Pancreas (tissue), 10 donors: ENCODE results near the gene IL17RD. TPM values are rescaled to one million over a fixed set of nuclear protein-coding genes. Genes with fewer than 3 reads are reported as not detected.

Source experiments
- ATAC-seq, 4 donors: fragments of 200-7000 bp; cut with Tn5 transposase; one replicate each; pipeline versions ENCODE4 v1.8.0 to v1.9.1; 2020; ENCODE audit warnings: mild to moderate bottlenecking in 4 of 4, moderate library complexity in 4 of 4
- DNase-seq, 6 donors: peaks; one replicate each; pipeline ENCODE4 v3.0.0-alpha.2; 2020
- FAIRE-seq: peaks from 2 replicates; lab custom pipeline; 2012; peaks lifted over from hg19 to GRCh38; lab: Jason Lieb, UNC
- H3K27ac ChIP-seq, 4 donors: fragments of 200-600 bp; sonication (generic); 1 replicate in 3 of 4; 2 replicates in 1 of 4; pipeline versions ENCODE4 v1.5.0 to v1.8.0; 2020
- H3K27me3 ChIP-seq, 4 donors: fragments of 200-600 bp; one replicate each; pipeline ENCODE4 v1.8.0; 2021
- H3K36me3 ChIP-seq, 3 donors: fragments of 200-600 bp; sonication (generic) in 1 of 3; one replicate each; pipeline versions ENCODE4 v1.5.0 to v1.8.0; 2020 to 2021
- H3K4me1 ChIP-seq, 3 donors: fragments of 200-600 bp; one replicate each; pipeline ENCODE4 v1.8.0; 2021
- H3K4me3 ChIP-seq, 4 donors: fragments of 200-600 bp; sonication (generic) in 2 of 4; one replicate each; pipeline versions ENCODE4 v1.5.0 to v1.8.0; 2020 to 2021
- H3K9me3 ChIP-seq, 4 donors: fragments of 200-600 bp; one replicate each; pipeline ENCODE4 v1.8.0; 2021
- WGBS, 2 donors: extraction: QIAGEN DNeasy Blood & Tissue Kit; methylation state at CpG; one replicate each; pipeline ENCODE4 v1.1.7; 2013; 5-methylcytosine and 5-hydroxymethylcytosine counted together
- intact Hi-C, 3 donors: fragments of 100-400 bp; cut with DNase I; formaldehyde crosslinking; loops; one replicate each; pipeline versions ENCODE4 v1.11.1 to v1.14.2; 2022
- polyA plus RNA-seq, 2 donors: library from polyadenylated mRNA; stranded (reverse); fragments of 200-250 nt; gene quantifications; one replicate each; pipeline ENCODE4 v1.2.3, GENCODE V29; 2013
- total RNA-seq, 6 donors: library from RNA; stranded (reverse); fragmentation: NEBNext Ultra II Directional in 4 of 6; extraction: Animal tissue kit (Norgen Biotek cat#: 25700) in 4 of 6; gene quantifications; one replicate each; pipeline versions ENCODE4 v1.2.1 to v1.2.4, GENCODE V29; 2021 to 2023
- TF ChIP-seq, protein P1 (sequence below), 4 donors: fragments of 200-600 bp; sonication (generic) in 3 of 4; IDR thresholded peaks; one replicate each; pipeline versions ENCODE4 v1.5.0 to v1.8.0; 2021; ENCODE audit warnings: antibody characterized with exemption in 4 of 4
- donor health status: healthy with polysubstance abuse.
- donor health status: DM: no; HTN: no; CAD: no; lungs with moderate emphysema.
- donor health status: DM: no; HTN: no; CAD: no.
- donor health status: control.
- donor health status: control.
- donor health status: Bipolar disorder and iron deficiency.
- donor health status: DM: yes; HTN: yes; CAD: no.
- donor health status: DM: no; HTN: no; CAD: no.
- donor health status: DM: no; HTN: no; CAD: no.
- donor health status: DM: yes; HTN: yes; CAD: no.

The IL17RD gene
- total and polyA plus RNA-seq, 8 donors, result 0.42 to 3.9 (median 1.9) TPM

- WGBS, 2 donors, result 76 to 88% methylated on average over 3 of the region's 3 CpGs
- no peaks in the 10 kb centered on the region for H3K36me3 ChIP-seq
- H3K27ac ChIP-seq, result no peak overlapping the region
- no peaks in the 10 kb centered on the region for H3K27me3 ChIP-seq
- TF ChIP-seq, protein P1, sequence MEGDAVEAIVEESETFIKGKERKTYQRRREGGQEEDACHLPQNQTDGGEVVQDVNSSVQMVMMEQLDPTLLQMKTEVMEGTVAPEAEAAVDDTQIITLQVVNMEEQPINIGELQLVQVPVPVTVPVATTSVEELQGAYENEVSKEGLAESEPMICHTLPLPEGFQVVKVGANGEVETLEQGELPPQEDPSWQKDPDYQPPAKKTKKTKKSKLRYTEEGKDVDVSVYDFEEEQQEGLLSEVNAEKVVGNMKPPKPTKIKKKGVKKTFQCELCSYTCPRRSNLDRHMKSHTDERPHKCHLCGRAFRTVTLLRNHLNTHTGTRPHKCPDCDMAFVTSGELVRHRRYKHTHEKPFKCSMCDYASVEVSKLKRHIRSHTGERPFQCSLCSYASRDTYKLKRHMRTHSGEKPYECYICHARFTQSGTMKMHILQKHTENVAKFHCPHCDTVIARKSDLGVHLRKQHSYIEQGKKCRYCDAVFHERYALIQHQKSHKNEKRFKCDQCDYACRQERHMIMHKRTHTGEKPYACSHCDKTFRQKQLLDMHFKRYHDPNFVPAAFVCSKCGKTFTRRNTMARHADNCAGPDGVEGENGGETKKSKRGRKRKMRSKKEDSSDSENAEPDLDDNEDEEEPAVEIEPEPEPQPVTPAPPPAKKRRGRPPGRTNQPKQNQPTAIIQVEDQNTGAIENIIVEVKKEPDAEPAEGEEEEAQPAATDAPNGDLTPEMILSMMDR (IDR thresholded peaks at IDR 0.05), result no peak
- H3K9me3 ChIP-seq, result no peaks in the 10 kb centered on the region
- DNase-seq (no peak), ATAC-seq (no peak), FAIRE-seq (no peak)
- H3K4me3 ChIP-seq, result no peak overlapping the region
- H3K4me1 ChIP-seq, result no peaks in the 10 kb centered on the region
- intact Hi-C loops, result no loop called here
Observed at GRCh38 chr3:57151749-57152148, 13.4 kb downstream of the IL17RD start.

- TF ChIP-seq, protein P1 (IDR thresholded peaks at IDR 0.05), result no peak
- H3K27me3 ChIP-seq, result no peaks in the 10 kb centered on the region
- FAIRE-seq (no peak), DNase-seq (no peak), ATAC-seq (no peak)
- intact Hi-C loops, result no loop called here
- no peaks in the 10 kb centered on the region for H3K4me1 ChIP-seq
- no peaks in the 10 kb centered on the region for H3K9me3 ChIP-seq
- H3K27ac ChIP-seq, result no peak overlapping the region
- no peak overlapping the region for H3K4me3 ChIP-seq
- WGBS, 2 donors, result 73 to 81% methylated on average over 2 of the region's 2 CpGs
- H3K36me3 ChIP-seq, result no peaks in the 10 kb centered on the region
Observed at GRCh38 chr3:57151021-57151449, 14.1 kb downstream of the IL17RD start.

- DNase-seq (no peak), ATAC-seq (no peak)
Observed at GRCh38 chr3:57150113-57150581, 15.0 kb downstream of the IL17RD start.

DNA sequence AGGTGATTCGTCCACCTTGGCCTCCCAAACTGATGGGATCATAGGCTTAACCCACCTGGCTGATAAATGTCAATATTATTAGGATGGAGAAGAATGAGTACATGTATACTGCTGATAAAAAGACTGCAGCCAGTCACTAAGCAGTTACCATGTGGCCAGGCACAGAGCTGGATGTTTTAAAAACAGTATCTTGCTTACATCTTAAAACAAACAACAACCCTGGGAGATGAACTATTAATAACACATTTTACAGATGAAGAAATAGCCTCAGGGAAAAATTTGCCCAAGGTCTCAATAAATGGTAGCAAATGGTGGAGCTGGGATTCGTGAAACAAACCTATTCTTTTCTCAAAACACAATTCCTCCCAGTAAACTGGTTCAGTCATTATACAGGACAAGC is 18.1 kb downstream of the IL17RD start:
- DNase-seq (no peak), FAIRE-seq (no peak), ATAC-seq (no peak)
- H3K27ac ChIP-seq, result no peak overlapping the region
- no peaks in the 10 kb centered on the region for H3K9me3 ChIP-seq
- WGBS, 2 donors, result 51 to 58% methylated on average over 2 of the region's 2 CpGs
- H3K4me1 ChIP-seq, result no peaks in the 10 kb centered on the region
- intact Hi-C loops, result no loop called here
- no peaks in the 10 kb centered on the region for H3K27me3 ChIP-seq
- TF ChIP-seq, protein P1 (IDR thresholded peaks at IDR 0.05), result no peak
- H3K4me3 ChIP-seq, result no peak overlapping the region
- H3K36me3 ChIP-seq, result no peaks in the 10 kb centered on the region

More at GRCh38 chr3:57150113-57150581, 15.0 kb downstream of the IL17RD start:
- intact Hi-C loops, result no loop called here
- 81 to 82% methylated on average over 7 of the region's 7 CpGs for WGBS, 2 donors
- TF ChIP-seq, protein P1 (IDR thresholded peaks at IDR 0.05), result no peak
- no peak overlapping the region for H3K27ac ChIP-seq
- no peak overlapping the region for H3K4me3 ChIP-seq
- no peaks in the 10 kb centered on the region for H3K9me3 ChIP-seq
- FAIRE-seq, result no peak
- no peaks in the 10 kb centered on the region for H3K4me1 ChIP-seq
- H3K36me3 ChIP-seq, result no peaks in the 10 kb centered on the region
- no peaks in the 10 kb centered on the region for H3K27me3 ChIP-seq

DNA sequence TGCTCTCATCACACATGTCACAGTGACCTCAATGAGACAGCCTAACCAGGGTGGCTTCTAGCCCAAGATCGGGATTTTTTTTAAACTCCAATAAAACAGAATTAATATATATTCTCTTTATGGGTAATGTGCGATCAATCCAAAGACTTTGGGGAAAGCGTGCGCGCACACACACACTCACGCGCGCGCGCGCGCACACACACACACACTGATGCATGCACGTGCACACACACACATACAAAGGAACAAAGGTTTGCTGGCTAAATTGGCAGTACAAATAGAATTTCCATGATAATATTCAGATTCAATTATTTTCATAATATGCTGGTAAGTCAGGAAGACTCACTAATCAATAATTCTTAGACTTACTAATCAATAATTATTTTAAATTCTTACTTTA is 19.3 kb downstream of the IL17RD start:
- ATAC-seq, result no peak
- H3K4me3 ChIP-seq, result no peak overlapping the region
- no peak for FAIRE-seq
- H3K9me3 ChIP-seq, result no peaks in the 10 kb centered on the region
- H3K36me3 ChIP-seq, result no peaks in the 10 kb centered on the region
- H3K27me3 ChIP-seq, result no peaks in the 10 kb centered on the region
- 90 to 91% methylated on average over 13 of the region's 13 CpGs for WGBS, 2 donors
- intact Hi-C loops, result no loop called here
- TF ChIP-seq, protein P1 (IDR thresholded peaks at IDR 0.05), result no peak
- H3K27ac ChIP-seq, result no peak overlapping the region
- DNase-seq, result no peak
- H3K4me1 ChIP-seq, result no peaks in the 10 kb centered on the region
